ENCODE measurements around the gene MVP.
"Not testable (repeated sequence)": the region's sequence is repeated elsewhere in the genome, so short reads cannot be mapped to it uniquely, and the experiment has no call there.

Gene MVP

DNA sequence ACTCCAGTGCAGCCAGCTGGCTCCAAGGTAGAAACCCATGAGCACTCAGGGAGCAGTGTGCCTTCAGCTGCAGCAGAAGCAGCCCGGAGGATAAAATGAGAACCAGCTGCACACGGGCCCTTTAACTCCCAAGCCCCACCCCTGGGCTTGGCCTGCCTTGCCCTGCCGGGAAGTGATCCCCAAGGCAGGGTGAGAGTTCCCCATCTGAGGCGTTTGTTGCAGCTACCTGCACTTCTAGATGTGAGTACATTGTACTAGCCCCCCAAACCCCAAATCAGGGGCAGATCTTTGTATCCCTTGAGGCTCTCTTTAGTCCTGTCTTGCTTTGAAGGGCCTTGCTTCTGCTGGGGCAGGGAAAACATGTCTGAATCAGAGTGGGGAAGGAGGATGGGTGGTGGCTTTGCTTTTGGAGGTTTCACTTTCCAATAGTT is at the start of gene MVP:
Gene MVP, plus strand, starts transcription at position 192 of the 431 bp plus-strand sequence. CDS start 10,088 bp downstream, outside the sequence.
- DNase-seq (ENCODE audit: extremely low read depth, low read depth) = no peak
- TF ChIP-seq, protein P1, sequence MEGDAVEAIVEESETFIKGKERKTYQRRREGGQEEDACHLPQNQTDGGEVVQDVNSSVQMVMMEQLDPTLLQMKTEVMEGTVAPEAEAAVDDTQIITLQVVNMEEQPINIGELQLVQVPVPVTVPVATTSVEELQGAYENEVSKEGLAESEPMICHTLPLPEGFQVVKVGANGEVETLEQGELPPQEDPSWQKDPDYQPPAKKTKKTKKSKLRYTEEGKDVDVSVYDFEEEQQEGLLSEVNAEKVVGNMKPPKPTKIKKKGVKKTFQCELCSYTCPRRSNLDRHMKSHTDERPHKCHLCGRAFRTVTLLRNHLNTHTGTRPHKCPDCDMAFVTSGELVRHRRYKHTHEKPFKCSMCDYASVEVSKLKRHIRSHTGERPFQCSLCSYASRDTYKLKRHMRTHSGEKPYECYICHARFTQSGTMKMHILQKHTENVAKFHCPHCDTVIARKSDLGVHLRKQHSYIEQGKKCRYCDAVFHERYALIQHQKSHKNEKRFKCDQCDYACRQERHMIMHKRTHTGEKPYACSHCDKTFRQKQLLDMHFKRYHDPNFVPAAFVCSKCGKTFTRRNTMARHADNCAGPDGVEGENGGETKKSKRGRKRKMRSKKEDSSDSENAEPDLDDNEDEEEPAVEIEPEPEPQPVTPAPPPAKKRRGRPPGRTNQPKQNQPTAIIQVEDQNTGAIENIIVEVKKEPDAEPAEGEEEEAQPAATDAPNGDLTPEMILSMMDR (IDR thresholded peaks at IDR 0.05; ENCODE audit: low read depth, low read length) = no peak

DNA sequence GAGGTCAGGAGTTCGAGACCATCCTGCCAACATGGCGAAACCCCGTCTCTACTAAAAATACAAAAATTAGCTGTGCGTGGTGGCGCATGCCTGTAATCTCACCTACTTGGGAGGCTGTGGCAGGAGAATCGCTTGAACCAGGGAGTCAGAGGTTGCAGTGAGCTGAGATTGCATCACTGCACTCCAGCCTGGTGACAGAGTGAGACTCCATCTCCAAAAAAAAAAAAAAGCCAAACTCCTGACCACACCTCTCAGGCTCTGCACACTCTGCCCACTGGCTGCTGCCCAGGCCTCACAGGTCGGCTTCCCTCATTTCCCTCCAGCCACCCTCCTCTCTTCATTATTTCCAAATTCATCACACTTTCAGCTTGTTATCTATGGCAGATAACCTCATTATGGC is 47.9 kb upstream of the MVP start:
- not testable (repeated sequence) for DNase-seq (ENCODE audit: extremely low read depth, low read depth)

DNA sequence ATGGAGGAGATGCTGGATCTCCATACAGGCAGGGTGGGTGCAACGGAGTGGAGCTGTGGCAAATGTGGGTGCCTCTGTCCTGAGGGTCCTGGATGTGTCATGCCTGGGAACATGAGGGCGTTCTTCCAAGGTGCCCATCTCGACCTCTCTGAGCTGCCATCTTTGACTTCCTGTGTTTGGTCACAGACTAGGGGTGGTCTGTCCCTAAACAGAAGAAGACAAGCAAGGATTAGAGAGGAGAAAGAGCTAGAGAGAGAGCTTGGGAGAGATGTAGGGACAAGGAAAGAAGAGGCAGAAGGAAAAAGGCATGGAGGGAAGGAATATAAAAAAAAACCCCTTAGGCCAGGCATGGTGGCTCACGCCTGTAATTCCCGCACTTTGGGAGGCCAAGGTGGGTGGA is 45.5 kb upstream of the MVP start:
- DNase-seq (ENCODE audit: extremely low read depth, low read depth) = no peak
- TF ChIP-seq, protein P1 (IDR thresholded peaks at IDR 0.05; ENCODE audit: low read depth, low read length) = no peak

DNA sequence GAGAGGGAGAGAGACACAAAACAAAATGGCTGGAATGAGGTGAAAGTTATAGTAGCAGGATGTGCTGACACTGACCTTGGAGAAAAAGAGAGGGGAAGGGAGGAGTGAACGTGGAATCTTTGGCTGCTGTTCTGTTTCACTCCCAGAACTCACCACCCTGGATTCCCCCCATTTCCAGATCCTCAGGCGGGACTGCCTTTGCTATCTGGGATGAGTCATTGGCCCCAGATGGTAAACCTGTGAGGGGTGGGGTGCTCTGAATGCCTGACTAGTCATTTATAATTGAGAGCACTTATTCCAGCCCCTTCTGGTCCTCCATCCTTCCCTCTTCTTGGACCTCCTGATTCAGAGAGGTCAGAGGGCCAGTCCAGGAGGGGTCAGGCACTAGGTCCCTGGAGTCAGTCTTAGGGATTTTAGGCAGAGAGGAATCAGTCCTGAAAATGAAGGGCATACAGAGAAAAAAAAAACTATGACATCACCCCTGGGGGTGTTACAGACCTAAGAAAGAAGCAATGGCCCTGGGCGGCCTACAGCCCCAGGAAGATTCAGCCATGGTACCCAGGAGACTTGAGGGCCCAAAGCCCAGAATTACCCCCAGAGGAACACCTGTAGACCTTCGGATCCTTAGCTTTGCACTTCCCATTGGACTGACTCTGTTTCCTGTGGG is 44.4 kb upstream of the MVP start:
- no peak for DNase-seq (ENCODE audit: extremely low read depth, low read depth)

DNA sequence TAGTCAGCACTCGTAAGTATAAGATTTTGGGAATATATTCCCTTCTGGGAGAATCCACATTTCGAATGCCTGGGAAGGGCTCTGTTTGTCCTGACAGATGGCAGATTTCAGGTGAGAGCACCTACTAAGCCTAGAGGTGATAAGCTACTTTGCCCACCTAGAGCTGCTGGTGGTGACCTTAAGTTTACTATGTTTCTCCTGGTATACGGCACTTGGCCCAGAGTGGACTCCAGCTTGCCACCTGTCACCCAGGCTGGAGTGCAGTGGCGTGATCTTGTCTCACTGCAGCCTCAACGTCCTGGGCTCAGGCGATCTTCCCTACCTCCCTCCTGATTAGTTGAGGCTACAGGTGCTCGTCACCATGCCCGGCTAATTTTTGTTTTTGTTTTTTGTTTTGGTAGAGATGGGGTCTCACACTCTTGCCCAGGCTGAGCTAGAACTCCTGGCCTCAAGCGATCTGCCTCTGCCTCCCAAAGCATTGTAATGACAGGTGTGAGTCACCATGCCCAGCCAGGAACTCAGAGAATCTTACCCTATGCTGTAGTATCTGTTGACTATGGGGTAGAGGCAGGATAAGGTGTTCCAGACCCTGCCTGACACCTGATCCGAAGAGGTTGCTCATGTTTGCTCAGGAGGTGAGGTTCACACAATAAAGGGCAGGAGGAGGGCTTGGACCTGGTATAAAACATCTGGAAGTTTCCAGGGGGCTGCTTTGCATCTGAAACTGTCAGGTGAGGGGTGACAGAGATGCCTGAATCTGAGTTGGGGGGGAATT is 42.5 kb upstream of the MVP start, which contains the start of gene ZG16:
Gene ZG16, plus strand, starts transcription at position 681 of the 775 bp plus-strand sequence. CDS start 1,011 bp downstream, outside the sequence.
- DNase-seq (ENCODE audit: extremely low read depth, low read depth) = no peak
- TF ChIP-seq, protein P1 (IDR thresholded peaks at IDR 0.05; ENCODE audit: low read depth, low read length) = no peak

More for the DNA sequence above, 44.4 kb upstream of the MVP start:
- TF ChIP-seq, protein P1 (IDR thresholded peaks at IDR 0.05; ENCODE audit: low read depth, low read length) = no peak

DNA sequence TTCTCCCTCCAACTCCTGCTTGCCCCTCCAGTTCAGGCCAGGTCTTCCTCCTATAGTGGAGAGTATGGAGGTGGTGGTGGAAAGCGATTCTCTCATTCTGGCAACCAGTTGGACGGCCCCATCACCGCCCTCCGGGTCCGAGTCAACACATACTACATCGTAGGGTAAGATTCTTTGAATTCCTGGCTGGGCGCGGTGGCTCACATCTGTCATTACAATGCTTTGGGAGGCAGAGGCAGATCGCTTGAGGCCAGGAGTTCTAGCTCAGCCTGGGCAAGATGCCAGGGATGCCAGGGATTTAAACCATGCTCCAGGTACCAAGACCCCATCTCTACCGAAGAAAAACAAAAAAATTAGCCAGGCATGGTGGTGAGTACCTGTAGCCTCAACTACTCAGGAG is 40.8 kb upstream of the MVP start:
- DNase-seq (ENCODE audit: extremely low read depth, low read depth) = no peak
- TF ChIP-seq, protein P1 (IDR thresholded peaks at IDR 0.05; ENCODE audit: low read depth, low read length) = no peak

DNA sequence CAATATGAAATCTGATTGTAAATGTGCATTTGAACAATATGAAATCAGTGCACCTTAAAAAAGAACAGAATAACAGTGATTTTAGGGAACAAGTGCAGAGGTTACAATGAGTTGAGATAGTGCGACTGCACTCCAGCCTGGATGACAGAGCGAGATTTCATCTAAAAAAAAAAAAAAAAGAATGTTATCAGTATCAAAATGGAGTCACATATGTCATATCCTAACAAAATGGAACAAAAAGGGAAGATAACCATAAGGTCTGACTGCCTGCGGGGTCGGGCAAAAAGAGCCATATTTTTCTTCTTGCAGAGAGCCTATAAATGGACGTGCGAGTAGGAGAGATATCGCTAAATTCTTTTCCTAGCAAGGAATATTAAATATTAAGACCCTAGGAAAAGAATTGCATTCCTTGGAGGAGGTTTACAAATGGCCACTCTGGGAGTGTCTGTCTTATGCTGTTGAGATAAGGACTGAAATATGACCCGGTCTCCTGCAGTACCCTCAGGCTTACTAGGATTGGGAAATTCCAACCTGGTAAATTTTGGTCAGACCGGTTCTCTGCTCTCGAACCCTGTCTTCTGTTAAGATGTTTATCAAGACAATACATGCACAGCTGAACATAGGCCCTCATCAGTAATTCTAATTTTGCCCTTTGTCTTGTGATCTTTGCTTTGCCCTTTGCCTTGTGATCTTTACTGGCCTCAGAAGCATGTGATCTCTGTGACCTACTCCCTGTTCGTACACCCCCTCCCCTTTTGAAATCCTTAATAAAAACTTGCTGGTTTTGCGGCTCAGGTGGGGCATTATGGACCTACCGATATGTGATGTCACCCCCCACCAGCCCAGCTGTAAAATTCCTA is 36.9 kb upstream of the MVP start:
- not testable (repeated sequence) for DNase-seq (ENCODE audit: extremely low read depth, low read depth)

DNA sequence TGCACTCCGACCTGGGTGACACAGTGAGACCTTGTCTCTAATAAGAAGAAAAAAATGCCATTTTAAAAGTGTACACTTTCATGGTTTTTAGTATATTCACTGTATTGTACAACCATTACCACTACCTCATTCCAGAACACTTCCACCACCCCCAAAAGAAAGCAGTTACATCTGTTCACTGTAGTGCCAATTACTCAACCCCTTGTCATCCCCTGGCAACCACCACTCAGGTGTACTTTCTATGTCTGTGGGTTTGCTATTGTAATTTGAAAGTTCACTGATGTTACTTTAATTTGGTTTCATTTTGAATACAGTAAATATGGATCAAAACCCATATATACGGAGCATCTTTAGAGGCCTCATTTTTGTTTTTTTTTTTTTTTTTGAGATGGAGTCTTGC is 36.1 kb upstream of the MVP start:
- DNase-seq (ENCODE audit: extremely low read depth, low read depth) = no peak
- TF ChIP-seq, protein P1 (IDR thresholded peaks at IDR 0.05; ENCODE audit: low read depth, low read length) = no peak

Data from AG09319 (cell line).